HepG2 (cell line): Measurements from ENCODE around the gene CEP78. TPM values are rescaled to one million over a fixed set of nuclear protein-coding genes. Genes with fewer than 3 reads are reported as not detected.

ENCODE experiments used
- NCOA1 ChIP-seq: sonication (generic); formaldehyde crosslinking; IDR thresholded peaks from 2 replicates; pipeline ENCODE4 v1.9.0; 2021; ENCODE audit warnings: missing genetic modification reagents
- PHB2 ChIP-seq: fragments of 450-650 bp; IDR thresholded peaks from 2 replicates; pipeline ENCODE4 v1.6.1; 2018; ENCODE audit not compliant: partially characterized antibody
- POLR2G ChIP-seq: fragments of 200-400 bp; formaldehyde crosslinking; IDR thresholded peaks from 2 replicates; pipeline ENCODE4 v1.6.1; 2018; ENCODE audit warnings: mild to moderate bottlenecking, low read depth, low read length, moderate library complexity
- SAP130 ChIP-seq: IDR thresholded peaks from 2 replicates; pipeline ENCODE4 v1.6.1; 2016; ENCODE audit warnings: low read depth
- SIX1 ChIP-seq: sonication (generic); formaldehyde crosslinking; IDR thresholded peaks from 2 replicates; pipeline ENCODE4 v1.4.0; 2020; ENCODE audit warnings: missing genetic modification reagents, borderline replicate concordance
- ZNF12 ChIP-seq: sonication (generic); formaldehyde crosslinking; IDR thresholded peaks from 2 replicates; pipeline ENCODE4 v1.5.0; 2020; ENCODE audit warnings: missing genetic modification reagents
- ZNF331 ChIP-seq: sonication (generic); formaldehyde crosslinking; IDR thresholded peaks from 2 replicates; pipeline ENCODE4 v1.4.0; 2020; ENCODE audit warnings: missing genetic modification reagents
- ZNF710 ChIP-seq: sonication (generic); formaldehyde crosslinking; IDR thresholded peaks from 2 replicates; pipeline ENCODE4 v1.5.0; 2020; ENCODE audit warnings: mild to moderate bottlenecking, missing genetic modification reagents, borderline replicate concordance
- ZNF775 ChIP-seq: sonication (generic); formaldehyde crosslinking; IDR thresholded peaks from 2 replicates; pipeline ENCODE4 v1.4.0; 2020; ENCODE audit warnings: missing genetic modification reagents, mild to moderate bottlenecking, moderate library complexity, borderline replicate concordance
- polyA plus RNA-seq, 8 experiments: library from polyadenylated mRNA; depleted of rRNA in 3 of 8; stranded (reverse) in 7 of 8; unstranded in 1 of 8; fragments of >200 nt; fragmentation: Illumina TruSeq in 4 of 8; extraction: Trizol in 4 of 8; gene quantifications; 2 replicates each; pipeline versions ENCODE4 v1.2.1 to v1.2.3, GENCODE V29; 2011 to 2016; ENCODE audit warnings: low read depth in 4 of 8, missing spikeins in 1 of 8, mixed read lengths in 1 of 8; ENCODE audit not compliant: insufficient read depth in 1 of 8
- total RNA-seq, 5 experiments: library from RNA; depleted of rRNA; stranded (reverse); fragments of >200 nt; fragmentation: Illumina TruSeq; extraction: Trizol; gene quantifications; 2 replicates each; pipeline ENCODE4 v1.2.3, GENCODE V29; 2016; ENCODE audit warnings: low read depth in 1 of 5
- TF ChIP-seq, protein P1 (sequence below): sonication (generic); formaldehyde crosslinking; IDR thresholded peaks from 2 replicates; pipeline ENCODE4 v1.8.0; 2022; ENCODE audit warnings: low read depth, missing genetic modification reagents
- TF ChIP-seq, protein P2 (sequence below): sonication (generic); formaldehyde crosslinking; IDR thresholded peaks from 2 replicates; pipeline ENCODE4 v1.5.0; 2020; ENCODE audit warnings: mild to moderate bottlenecking, missing genetic modification reagents, borderline replicate concordance
- TF ChIP-seq, protein P3 (sequence below): sonication (generic); formaldehyde crosslinking; conservative IDR thresholded peaks from 2 replicates; pipeline ENCODE4 v1.4.0; 2020; ENCODE audit warnings: mild to moderate bottlenecking, missing genetic modification reagents, moderate library complexity
- TF ChIP-seq, protein P4 (sequence below): sonication (generic); formaldehyde crosslinking; IDR thresholded peaks from 2 replicates; pipeline ENCODE4 v1.4.0; 2020; ENCODE audit warnings: missing genetic modification reagents

Gene CEP78
- total and polyA plus RNA-seq, 2 of the 13 experiments (the other 11 are each of a cell fraction or from before 2014, with no cell fraction given), result 5.1 to 30.8 TPM

- TF ChIP-seq, protein P1, sequence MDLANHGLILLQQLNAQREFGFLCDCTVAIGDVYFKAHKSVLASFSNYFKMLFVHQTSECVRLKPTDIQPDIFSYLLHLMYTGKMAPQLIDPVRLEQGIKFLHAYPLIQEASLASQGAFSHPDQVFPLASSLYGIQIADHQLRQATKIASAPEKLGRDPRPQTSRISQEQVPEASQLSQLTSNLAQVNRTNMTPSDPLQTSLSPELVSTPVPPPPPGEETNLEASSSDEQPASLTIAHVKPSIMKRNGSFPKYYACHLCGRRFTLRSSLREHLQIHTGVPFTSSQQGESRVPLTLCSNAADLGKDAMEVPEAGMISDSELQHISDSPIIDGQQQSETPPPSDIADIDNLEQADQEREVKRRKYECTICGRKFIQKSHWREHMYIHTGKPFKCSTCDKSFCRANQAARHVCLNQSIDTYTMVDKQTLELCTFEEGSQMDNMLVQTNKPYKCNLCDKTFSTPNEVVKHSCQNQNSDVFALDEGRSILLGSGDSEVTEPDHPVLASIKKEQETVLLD (CRISPR knock-in tag), result peak; percentile 32; the same call in 1 of the 2 replicates
- TF ChIP-seq SAP130 (CRISPR knock-in tag), result peak; percentile 95
- TF ChIP-seq ZNF775 (CRISPR knock-in tag), result no peak
- TF ChIP-seq, protein P2, sequence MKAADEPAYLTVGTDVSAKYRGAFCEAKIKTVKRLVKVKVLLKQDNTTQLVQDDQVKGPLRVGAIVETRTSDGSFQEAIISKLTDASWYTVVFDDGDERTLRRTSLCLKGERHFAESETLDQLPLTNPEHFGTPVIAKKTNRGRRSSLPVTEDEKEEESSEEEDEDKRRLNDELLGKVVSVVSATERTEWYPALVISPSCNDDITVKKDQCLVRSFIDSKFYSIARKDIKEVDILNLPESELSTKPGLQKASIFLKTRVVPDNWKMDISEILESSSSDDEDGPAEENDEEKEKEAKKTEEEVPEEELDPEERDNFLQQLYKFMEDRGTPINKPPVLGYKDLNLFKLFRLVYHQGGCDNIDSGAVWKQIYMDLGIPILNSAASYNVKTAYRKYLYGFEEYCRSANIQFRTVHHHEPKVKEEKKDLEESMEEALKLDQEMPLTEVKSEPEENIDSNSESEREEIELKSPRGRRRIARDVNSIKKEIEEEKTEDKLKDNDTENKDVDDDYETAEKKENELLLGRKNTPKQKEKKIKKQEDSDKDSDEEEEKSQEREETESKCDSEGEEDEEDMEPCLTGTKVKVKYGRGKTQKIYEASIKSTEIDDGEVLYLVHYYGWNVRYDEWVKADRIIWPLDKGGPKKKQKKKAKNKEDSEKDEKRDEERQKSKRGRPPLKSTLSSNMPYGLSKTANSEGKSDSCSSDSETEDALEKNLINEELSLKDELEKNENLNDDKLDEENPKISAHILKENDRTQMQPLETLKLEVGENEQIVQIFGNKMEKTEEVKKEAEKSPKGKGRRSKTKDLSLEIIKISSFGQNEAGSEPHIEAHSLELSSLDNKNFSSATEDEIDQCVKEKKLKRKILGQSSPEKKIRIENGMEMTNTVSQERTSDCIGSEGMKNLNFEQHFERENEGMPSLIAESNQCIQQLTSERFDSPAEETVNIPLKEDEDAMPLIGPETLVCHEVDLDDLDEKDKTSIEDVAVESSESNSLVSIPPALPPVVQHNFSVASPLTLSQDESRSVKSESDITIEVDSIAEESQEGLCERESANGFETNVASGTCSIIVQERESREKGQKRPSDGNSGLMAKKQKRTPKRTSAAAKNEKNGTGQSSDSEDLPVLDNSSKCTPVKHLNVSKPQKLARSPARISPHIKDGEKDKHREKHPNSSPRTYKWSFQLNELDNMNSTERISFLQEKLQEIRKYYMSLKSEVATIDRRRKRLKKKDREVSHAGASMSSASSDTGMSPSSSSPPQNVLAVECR (CRISPR knock-in tag), result peak; percentile 99
- peak; percentile 96 for TF ChIP-seq POLR2G
- no peak for TF ChIP-seq PHB2
- TF ChIP-seq, protein P3, sequence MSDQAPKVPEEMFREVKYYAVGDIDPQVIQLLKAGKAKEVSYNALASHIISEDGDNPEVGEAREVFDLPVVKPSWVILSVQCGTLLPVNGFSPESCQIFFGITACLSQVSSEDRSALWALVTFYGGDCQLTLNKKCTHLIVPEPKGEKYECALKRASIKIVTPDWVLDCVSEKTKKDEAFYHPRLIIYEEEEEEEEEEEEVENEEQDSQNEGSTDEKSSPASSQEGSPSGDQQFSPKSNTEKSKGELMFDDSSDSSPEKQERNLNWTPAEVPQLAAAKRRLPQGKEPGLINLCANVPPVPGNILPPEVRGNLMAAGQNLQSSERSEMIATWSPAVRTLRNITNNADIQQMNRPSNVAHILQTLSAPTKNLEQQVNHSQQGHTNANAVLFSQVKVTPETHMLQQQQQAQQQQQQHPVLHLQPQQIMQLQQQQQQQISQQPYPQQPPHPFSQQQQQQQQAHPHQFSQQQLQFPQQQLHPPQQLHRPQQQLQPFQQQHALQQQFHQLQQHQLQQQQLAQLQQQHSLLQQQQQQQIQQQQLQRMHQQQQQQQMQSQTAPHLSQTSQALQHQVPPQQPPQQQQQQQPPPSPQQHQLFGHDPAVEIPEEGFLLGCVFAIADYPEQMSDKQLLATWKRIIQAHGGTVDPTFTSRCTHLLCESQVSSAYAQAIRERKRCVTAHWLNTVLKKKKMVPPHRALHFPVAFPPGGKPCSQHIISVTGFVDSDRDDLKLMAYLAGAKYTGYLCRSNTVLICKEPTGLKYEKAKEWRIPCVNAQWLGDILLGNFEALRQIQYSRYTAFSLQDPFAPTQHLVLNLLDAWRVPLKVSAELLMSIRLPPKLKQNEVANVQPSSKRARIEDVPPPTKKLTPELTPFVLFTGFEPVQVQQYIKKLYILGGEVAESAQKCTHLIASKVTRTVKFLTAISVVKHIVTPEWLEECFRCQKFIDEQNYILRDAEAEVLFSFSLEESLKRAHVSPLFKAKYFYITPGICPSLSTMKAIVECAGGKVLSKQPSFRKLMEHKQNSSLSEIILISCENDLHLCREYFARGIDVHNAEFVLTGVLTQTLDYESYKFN (CRISPR knock-in tag), result peak; percentile 48; the same call in 1 of the 2 replicates
- TF ChIP-seq NCOA1 (CRISPR knock-in tag), result peak; percentile 57; the same call in 1 of the 2 replicates
- TF ChIP-seq ZNF710 (CRISPR knock-in tag), result peak; percentile 62
- 0 out of 2 replicates have a peak, but pooled peaks have one; percentile 19 for TF ChIP-seq ZNF12 (CRISPR knock-in tag)
- TF ChIP-seq, protein P4, sequence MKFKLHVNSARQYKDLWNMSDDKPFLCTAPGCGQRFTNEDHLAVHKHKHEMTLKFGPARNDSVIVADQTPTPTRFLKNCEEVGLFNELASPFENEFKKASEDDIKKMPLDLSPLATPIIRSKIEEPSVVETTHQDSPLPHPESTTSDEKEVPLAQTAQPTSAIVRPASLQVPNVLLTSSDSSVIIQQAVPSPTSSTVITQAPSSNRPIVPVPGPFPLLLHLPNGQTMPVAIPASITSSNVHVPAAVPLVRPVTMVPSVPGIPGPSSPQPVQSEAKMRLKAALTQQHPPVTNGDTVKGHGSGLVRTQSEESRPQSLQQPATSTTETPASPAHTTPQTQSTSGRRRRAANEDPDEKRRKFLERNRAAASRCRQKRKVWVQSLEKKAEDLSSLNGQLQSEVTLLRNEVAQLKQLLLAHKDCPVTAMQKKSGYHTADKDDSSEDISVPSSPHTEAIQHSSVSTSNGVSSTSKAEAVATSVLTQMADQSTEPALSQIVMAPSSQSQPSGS (CRISPR knock-in tag), result peak; percentile 72
- TF ChIP-seq ZNF331 (CRISPR knock-in tag), result peak; percentile 69
- TF ChIP-seq SIX1 (CRISPR knock-in tag), result 0 out of 2 replicates have a peak, but pooled peaks have one; percentile 18
These were observed at the start of gene CEP78 (continued) for GRCh38 chr9:78235762-78236550.
